Dedifferentiated amniotic fluid mesenchymal stem cell (primary cell): ENCODE measurements around the gene C19orf33.
"Not testable (repeated sequence)": the region's sequence is repeated elsewhere in the genome, so short reads cannot be mapped to it uniquely, and the experiment has no call there.

Experiments
- DNase-seq: peaks from one replicate; pipeline ENCODE4 v3.0.0-alpha.2; 2016; ENCODE audit errors: extremely low spot score

The C19orf33 gene

GRCh38 chr19:38339011-38339410, 35.0 kb downstream of the C19orf33 start:
- DNase-seq: not testable (repeated sequence)

GRCh38 chr19:38340927-38341326, 36.9 kb downstream of the C19orf33 start:
- no peak for DNase-seq

- DNase-seq: no peak
Observed at GRCh38 chr19:38346837-38347236, 42.8 kb downstream of the C19orf33 start.

GRCh38 chr19:38350883-38351282, 46.8 kb downstream of the C19orf33 start:
- no peak for DNase-seq

- no peak for DNase-seq
Observed at GRCh38 chr19:38351865-38352395, 47.9 kb downstream of the C19orf33 start.

- no peak for DNase-seq
Observed at GRCh38 chr19:38352611-38353010, 48.6 kb downstream of the C19orf33 start.
